Glutamatergic neuron (in vitro differentiated cells): ENCODE results near the gene TXNDC15. TPM values are rescaled to one million over a fixed set of nuclear protein-coding genes. Genes with fewer than 3 reads are reported as not detected.
A peak's percentile ranks its signal among the peaks of the same experiment; 100 is the strongest.
"Not testable (repeated sequence)": the region's sequence is repeated elsewhere in the genome, so short reads cannot be mapped to it uniquely, and the experiment has no call there.

Experiments used
- DNase-seq: peaks from one replicate; pipeline ENCODE4 v3.0.0; 2022
- H3K27ac Mint-ChIP-seq: one replicate; pipeline ENCODE4 v1.8.0; 2020; ENCODE audit warnings: mild to moderate bottlenecking, mixed read lengths, inconsistent platforms; ENCODE audit not compliant: unreplicated experiment
- H3K27me3 Mint-ChIP-seq: one replicate; pipeline ENCODE4 v1.8.0; 2020; ENCODE audit warnings: mild to moderate bottlenecking, moderate library complexity, mixed read lengths, inconsistent platforms; ENCODE audit not compliant: unreplicated experiment
- H3K36me3 Mint-ChIP-seq: one replicate; pipeline ENCODE4 v1.8.0; 2020; ENCODE audit warnings: mild to moderate bottlenecking, mixed read lengths, inconsistent platforms; ENCODE audit not compliant: unreplicated experiment
- H3K4me1 Mint-ChIP-seq: one replicate; pipeline ENCODE4 v1.8.0; 2020; ENCODE audit warnings: mild to moderate bottlenecking, low read depth, mixed read lengths, inconsistent platforms; ENCODE audit not compliant: unreplicated experiment
- H3K4me3 Mint-ChIP-seq: one replicate; pipeline ENCODE4 v1.8.0; 2020; ENCODE audit warnings: mild to moderate bottlenecking, mixed read lengths, inconsistent platforms; ENCODE audit not compliant: unreplicated experiment
- H3K9me3 Mint-ChIP-seq: one replicate; pipeline ENCODE4 v1.8.0; 2020; ENCODE audit warnings: mild to moderate bottlenecking, moderate library complexity, mixed read lengths, inconsistent platforms; ENCODE audit not compliant: unreplicated experiment
- total RNA-seq: library from RNA; stranded (reverse); fragmentation: NEBNext Ultra II Directional; extraction: Animal tissue kit (Norgen Biotek cat#: 25700); gene quantifications from one replicate; pipeline ENCODE4 v1.2.1, GENCODE V29; 2021; ENCODE audit not compliant: unreplicated experiment
- TF ChIP-seq, protein P1 (sequence below): fragments of 200-600 bp; sonication (generic); IDR thresholded peaks from one replicate; pipeline ENCODE4 v1.5.0; 2021; ENCODE audit not compliant: partially characterized antibody, unreplicated experiment

TXNDC15 gene
- total RNA-seq, 1 donor from 2014 or later, result 57.5 TPM

DNA sequence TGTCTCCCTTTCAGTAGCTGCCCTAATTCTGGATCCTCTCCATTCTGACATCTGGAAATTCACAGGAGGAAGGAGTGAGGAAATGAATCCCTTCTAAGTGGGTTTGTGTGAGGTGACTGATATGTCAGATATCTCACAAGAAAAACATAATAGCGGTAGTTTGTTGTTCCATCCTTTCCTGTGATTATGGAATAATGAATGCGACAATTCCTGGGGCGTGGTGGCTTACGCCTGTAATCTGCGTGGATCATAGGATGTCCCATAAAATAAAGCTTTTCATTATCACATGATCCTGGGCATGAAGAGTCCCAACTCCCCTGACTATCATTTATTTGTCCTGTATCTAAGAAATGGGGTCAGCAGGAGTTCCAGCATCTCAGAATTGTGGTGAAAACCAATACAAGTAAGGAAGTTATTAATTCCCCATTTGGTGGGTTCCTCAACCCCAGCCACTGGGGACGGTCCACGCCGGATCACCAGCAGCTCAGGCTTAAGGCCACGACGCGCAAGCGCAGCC lies 28.8 kb upstream of the TXNDC15 start:
- Mint-ChIP-seq H3K4me3 (peak overlapping the region; percentile 85), H3K4me1 (peaks cover 6% of the 10 kb centered on the region), H3K9me3 (peaks cover 6% of the 10 kb centered on the region), H3K27ac (peak overlapping the region; percentile 88), H3K27me3 (peaks cover 6% of the 10 kb centered on the region), H3K36me3 (peaks cover 5% of the 10 kb centered on the region)
- TF ChIP-seq, protein P1, sequence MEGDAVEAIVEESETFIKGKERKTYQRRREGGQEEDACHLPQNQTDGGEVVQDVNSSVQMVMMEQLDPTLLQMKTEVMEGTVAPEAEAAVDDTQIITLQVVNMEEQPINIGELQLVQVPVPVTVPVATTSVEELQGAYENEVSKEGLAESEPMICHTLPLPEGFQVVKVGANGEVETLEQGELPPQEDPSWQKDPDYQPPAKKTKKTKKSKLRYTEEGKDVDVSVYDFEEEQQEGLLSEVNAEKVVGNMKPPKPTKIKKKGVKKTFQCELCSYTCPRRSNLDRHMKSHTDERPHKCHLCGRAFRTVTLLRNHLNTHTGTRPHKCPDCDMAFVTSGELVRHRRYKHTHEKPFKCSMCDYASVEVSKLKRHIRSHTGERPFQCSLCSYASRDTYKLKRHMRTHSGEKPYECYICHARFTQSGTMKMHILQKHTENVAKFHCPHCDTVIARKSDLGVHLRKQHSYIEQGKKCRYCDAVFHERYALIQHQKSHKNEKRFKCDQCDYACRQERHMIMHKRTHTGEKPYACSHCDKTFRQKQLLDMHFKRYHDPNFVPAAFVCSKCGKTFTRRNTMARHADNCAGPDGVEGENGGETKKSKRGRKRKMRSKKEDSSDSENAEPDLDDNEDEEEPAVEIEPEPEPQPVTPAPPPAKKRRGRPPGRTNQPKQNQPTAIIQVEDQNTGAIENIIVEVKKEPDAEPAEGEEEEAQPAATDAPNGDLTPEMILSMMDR, result no peak
- DNase-seq, result no peak

DNA sequence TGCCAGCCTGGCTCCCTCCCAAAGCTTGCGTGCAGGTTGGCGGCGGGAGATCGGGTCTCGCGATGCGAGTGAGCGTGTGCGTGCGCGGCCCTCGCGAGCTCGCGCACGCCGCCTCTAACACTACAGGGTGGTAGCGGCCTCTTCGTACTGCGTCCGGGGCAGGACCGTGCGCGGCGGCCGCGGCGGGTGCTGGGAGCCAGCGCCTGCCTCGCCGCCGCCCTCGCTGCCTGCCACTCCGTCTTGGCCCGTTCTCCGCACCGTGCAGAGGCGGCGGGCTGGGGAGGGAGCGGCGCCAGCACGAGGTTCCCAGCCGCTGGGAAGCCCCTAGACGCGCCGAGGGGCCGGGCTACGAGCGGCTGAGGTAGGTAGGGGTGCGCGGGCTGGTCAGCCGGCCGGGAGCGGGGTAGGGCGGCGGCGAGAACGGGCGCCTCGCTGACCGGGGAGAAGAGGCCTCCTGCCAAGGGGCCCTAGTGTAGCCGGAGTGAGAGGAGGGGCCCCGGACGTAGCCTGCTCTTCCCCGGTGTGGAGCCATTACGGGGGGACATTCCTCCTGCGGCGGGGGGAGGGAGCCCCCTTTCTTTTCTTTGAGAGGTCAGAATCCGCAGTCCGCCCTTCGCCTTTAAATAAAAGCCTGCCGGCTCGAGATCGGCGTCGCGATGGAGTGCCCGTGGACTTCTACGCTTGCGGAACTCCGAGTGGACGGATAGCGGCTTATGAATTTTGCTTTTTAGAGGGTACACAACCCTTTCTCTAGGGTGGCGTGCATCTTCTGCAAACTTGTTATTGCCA lies 28.1 kb upstream of the TXNDC15 start, which contains the start of gene C5orf24:
TSS of gene C5orf24 (plus strand) at position 117 of the 789 bp plus-strand sequence. CDS start 8,933 bp downstream, outside the sequence.
- Mint-ChIP-seq H3K4me3 (peak within 1 kb of the TSS; percentile 97), H3K9me3 (peaks cover 6% of the 10 kb centered on the region), H3K36me3 (peaks cover 5% of the 10 kb centered on the region), H3K27ac (peak within 1 kb of the TSS; percentile 94), H3K27me3 (peaks cover 6% of the 10 kb centered on the region), H3K4me1 (peaks cover 6% of the 10 kb centered on the region)
- TF ChIP-seq, protein P1, result no peak
- DNase-seq, result peak; percentile 91

DNA sequence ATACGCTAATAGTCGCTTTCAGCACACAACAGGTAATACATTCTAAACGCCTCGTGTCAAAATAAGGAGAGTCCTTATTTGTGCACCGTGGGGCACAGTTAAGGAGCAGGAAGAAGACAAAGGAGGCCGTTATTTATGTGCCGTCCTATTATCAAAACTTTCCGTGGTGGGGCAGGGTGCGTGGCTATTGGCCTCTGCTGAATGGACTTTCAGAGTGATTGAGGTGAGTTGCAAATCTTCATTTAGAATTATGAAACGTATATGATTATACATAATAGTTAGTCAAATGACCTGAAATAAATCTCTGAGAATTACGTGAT lies 27.6 kb upstream of the TXNDC15 start:
- no peak for DNase-seq

DNA sequence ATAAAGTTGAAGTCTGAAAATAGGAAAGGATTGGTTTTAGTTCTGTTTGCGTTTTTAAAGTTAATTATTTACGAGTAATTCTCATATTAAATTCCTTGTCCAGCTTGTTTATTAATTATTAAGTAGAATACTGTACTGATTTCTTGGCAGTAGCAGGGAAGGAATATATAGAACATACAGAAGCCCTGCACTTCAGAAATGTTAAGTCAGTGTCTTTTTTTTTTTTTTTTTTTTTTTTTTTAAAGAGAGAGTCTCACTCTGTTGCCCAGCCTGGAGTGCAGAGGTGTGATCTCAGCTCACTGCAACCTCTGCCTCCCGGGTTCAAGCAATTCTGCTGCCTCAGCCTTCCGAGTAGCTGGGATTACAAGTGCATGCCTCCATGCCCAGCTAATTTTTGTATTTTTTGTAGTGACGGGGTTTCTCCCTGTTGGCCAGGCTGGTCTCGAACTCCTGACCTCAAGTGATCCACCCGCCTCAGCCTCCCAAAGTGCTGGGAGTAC lies 24.7 kb upstream of the TXNDC15 start:
- H3K4me1 Mint-ChIP-seq, H3K9me3 Mint-ChIP-seq, DNase-seq, H3K27ac Mint-ChIP-seq, H3K4me3 Mint-ChIP-seq, H3K27me3 Mint-ChIP-seq, H3K36me3 Mint-ChIP-seq: not testable (repeated sequence)

More for the DNA sequence above, 27.6 kb upstream of the TXNDC15 start:
- peaks cover 5% of the 10 kb centered on the region for H3K36me3 Mint-ChIP-seq
- peaks cover 6% of the 10 kb centered on the region for H3K27me3 Mint-ChIP-seq
- H3K27ac Mint-ChIP-seq, result peak overlapping the region; percentile 94
- H3K9me3 Mint-ChIP-seq, result peaks cover 6% of the 10 kb centered on the region
- TF ChIP-seq, protein P1, result no peak
- H3K4me3 Mint-ChIP-seq, result peak overlapping the region; percentile 97
- H3K4me1 Mint-ChIP-seq, result peaks cover 9% of the 10 kb centered on the region

DNA sequence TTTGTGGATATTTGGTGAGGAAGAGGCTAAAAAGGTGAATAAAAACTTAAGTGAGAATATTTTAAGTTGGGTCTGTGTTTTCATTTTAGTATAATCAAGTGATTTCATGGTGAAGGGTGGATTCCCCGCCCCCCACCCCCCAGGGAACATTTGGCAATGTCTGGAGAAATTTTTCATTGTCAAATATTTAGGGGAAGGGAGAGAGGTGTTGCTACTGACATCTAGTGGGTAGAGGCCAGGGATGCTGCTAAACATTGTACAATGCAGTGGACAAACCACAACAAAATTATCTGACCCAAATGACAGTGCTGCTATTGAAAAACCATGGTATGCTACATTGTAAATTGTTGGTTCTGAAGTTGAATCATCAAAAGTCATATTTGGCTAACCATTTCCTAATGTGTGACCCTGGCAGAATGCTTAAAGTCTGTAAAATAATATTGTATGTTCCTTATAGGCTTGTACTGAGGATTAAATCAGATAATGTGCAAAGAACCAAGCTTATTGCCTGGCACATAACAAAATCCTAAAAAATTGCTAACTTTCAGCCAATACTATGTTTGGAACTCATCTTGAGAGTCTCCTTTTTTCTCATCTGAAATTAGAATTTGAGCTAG lies 22.8 kb upstream of the TXNDC15 start:
- Mint-ChIP-seq H3K27ac (no peak overlapping the region), H3K27me3 (peaks cover 3% of the 10 kb centered on the region), H3K9me3 (peaks cover 5% of the 10 kb centered on the region), H3K36me3 (peaks cover 5% of the 10 kb centered on the region), H3K4me3 (no peak overlapping the region), H3K4me1 (peaks cover 4% of the 10 kb centered on the region)
- TF ChIP-seq, protein P1, result no peak
- DNase-seq, result no peak

DNA sequence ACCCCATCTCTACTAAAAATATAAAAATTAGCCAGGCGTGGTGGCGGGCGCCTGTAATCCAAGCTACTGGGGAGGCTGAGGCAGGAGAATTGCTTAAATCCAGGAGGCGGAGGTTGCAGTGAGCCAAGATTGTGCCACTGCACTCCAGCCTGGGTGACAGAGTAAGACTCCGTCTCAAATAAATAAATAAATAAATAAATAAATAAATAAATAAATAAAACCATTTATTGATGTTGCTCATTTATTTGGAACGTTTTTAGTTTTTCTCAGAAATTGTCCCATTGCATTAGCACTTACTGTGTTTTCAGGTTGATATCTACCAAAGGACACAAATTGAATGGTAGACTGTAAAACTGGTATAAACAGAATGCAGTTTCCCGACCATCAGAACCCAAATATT lies 17.7 kb upstream of the TXNDC15 start:
- H3K36me3 Mint-ChIP-seq, H3K27ac Mint-ChIP-seq, H3K4me3 Mint-ChIP-seq, H3K4me1 Mint-ChIP-seq, H3K27me3 Mint-ChIP-seq, DNase-seq, H3K9me3 Mint-ChIP-seq: not testable (repeated sequence)
